HCT116 (cell line): Measurements from ENCODE around the gene ESAM. TPM values are rescaled to one million over a fixed set of nuclear protein-coding genes. Genes with fewer than 3 reads are reported as not detected.

Experiments
- ATAC-seq: fragments of 200-7000 bp; cut with Tn5 transposase; 2 replicates; pipeline ENCODE4 v1.9.1; 2020; ENCODE audit warnings: mild to moderate bottlenecking, moderate library complexity
- BruUV-seq: library from RNA; stranded (reverse); fragments of 400-500 nt; replicated peaks from 2 replicates; lab custom pipeline; 2021; lab: Mats Ljungman, UMichigan
- CTCF ChIA-PET: fragments of 300-600 bp; sonication (Branson Sonifier 250); formaldehyde crosslinking; loops from one replicate; lab custom pipeline; 2021; ENCODE audit warnings: antibody characterized with exemption; lab: Charles Lee
- POLR2A ChIA-PET: fragments of 300-600, 350-600 bp; sonication (Branson Sonifier 250); formaldehyde crosslinking; loops from one replicate; lab custom pipeline; 2021; ENCODE audit warnings: antibody characterized with exemption; lab: Charles Lee
- RAD21 ChIA-PET, 2 experiments: fragments of 300-600 bp; sonication (Branson Sonifier 250); formaldehyde crosslinking; loops; one replicate each; lab custom pipeline; 2023; ENCODE audit warnings: low total read pairs in 2 of 2; ENCODE audit not compliant: uncharacterized antibody in 2 of 2, unreplicated experiment in 2 of 2, low non-redundant PET in 1 of 2; lab: Charles Lee
- DNase-seq: peaks from one replicate; pipeline ENCODE4 v3.0.0-alpha.2; 2010; ENCODE audit warnings: low read depth, low spot score
- H2AFZ ChIP-seq: fragments of 200-600 bp; shearing (Covaris generic), sonication (generic); 2 replicates; pipeline ENCODE4 v1.6.1; 2017; ENCODE audit warnings: low read depth, mixed run types, mixed read lengths, antibody characterized with exemption, low read length; ENCODE audit not compliant: poor library complexity, severe bottlenecking
- H3K27ac ChIP-seq: 2 replicates; pipeline ENCODE4 v1.5.1; 2012; ENCODE audit warnings: low read depth, low read length
- H3K27me3 ChIP-seq: fragments of 200-600 bp; sonication (generic); 2 replicates; pipeline ENCODE4 v1.6.1; 2016; ENCODE audit warnings: mixed run types, low read length, mixed read lengths; ENCODE audit not compliant: insufficient read depth
- H3K36me3 ChIP-seq, 2 experiments: fragments of 200-500 bp in 1 of 2; fragments of 200-600 bp in 1 of 2; sonication (Bioruptor generic) in 1 of 2; sonication (generic) in 1 of 2; 2 replicates each; pipeline versions ENCODE4 v1.5.1 to v1.6.1; 2014 to 2016; ENCODE audit warnings: low read length in 2 of 2, inconsistent platforms in 1 of 2, mixed read lengths in 1 of 2, mixed run types in 1 of 2; ENCODE audit not compliant: insufficient read depth in 2 of 2, control insufficient read depth in 1 of 2
- H3K4me1 ChIP-seq, 2 experiments: fragments of 200-600 bp in 1 of 2; sonication (generic) in 1 of 2; 2 replicates each; pipeline versions ENCODE4 v1.5.1 to v1.6.1; 2012 to 2017; ENCODE audit warnings: low read length in 2 of 2, inconsistent platforms in 1 of 2, mild to moderate bottlenecking in 1 of 2, mixed read lengths in 1 of 2, mixed run types in 1 of 2, moderate library complexity in 1 of 2; ENCODE audit not compliant: insufficient read depth in 2 of 2, control insufficient read depth in 1 of 2
- H3K4me2 ChIP-seq: fragments of 200-600 bp; sonication (generic); 2 replicates; pipeline ENCODE4 v1.6.1; 2017; ENCODE audit warnings: mixed run types, low read length, mixed read lengths
- H3K4me3 ChIP-seq, 2 experiments: fragments of 200-600 bp in 1 of 2; sonication (generic) in 1 of 2; replicated peaks in 1 of 2; 2 replicates each; pipeline ENCODE4 v1.5.1; 2011 to 2016; ENCODE audit warnings: low read length in 2 of 2, control low read depth in 1 of 2, low read depth in 1 of 2, mild to moderate bottlenecking in 1 of 2, mixed read lengths in 1 of 2, mixed run types in 1 of 2
- H3K79me2 ChIP-seq: fragments of 200-600 bp; sonication (generic); 2 replicates; pipeline ENCODE4 v1.6.1; 2017; ENCODE audit warnings: mild to moderate bottlenecking, mixed run types, low read length, moderate library complexity, mixed read lengths; ENCODE audit not compliant: insufficient read depth
- H3K9ac ChIP-seq: fragments of 200-600 bp; sonication (generic); 2 replicates; pipeline ENCODE4 v1.6.1; 2016; ENCODE audit warnings: low read length, mixed read lengths
- H3K9me2 ChIP-seq: fragments of 200-600 bp; sonication (generic), shearing (Covaris generic); 2 replicates; pipeline ENCODE4 v1.6.1; 2017; ENCODE audit warnings: mixed run types, mild to moderate bottlenecking, moderate library complexity; ENCODE audit not compliant: insufficient read depth
- H3K9me3 ChIP-seq, 2 experiments: fragments of 200-500 bp in 1 of 2; fragments of 200-600 bp in 1 of 2; sonication (Bioruptor generic) in 1 of 2; sonication (generic) in 1 of 2; 2 replicates each; pipeline ENCODE4 v1.6.1; 2014 to 2017; ENCODE audit warnings: low read length in 2 of 2, mixed read lengths in 2 of 2, inconsistent platforms in 1 of 2, low read depth in 1 of 2, mild to moderate bottlenecking in 1 of 2, mixed run types in 1 of 2, moderate library complexity in 1 of 2; ENCODE audit not compliant: control insufficient read depth in 1 of 2, insufficient read depth in 1 of 2
- H4K20me1 ChIP-seq: fragments of 200-600 bp; sonication (generic), shearing (Covaris generic); 2 replicates; pipeline ENCODE4 v1.6.1; 2017; ENCODE audit warnings: mixed run types, mild to moderate bottlenecking, moderate library complexity; ENCODE audit not compliant: insufficient read depth
- ATF3 ChIP-seq: IDR thresholded peaks from 2 replicates; pipeline ENCODE4 v1.6.1; 2012
- CBX3 ChIP-seq: IDR thresholded peaks from 2 replicates; pipeline ENCODE4 v1.6.1; 2012; ENCODE audit warnings: low read depth
- CEBPB ChIP-seq: IDR thresholded peaks from 2 replicates; pipeline ENCODE4 v1.6.1; 2012; ENCODE audit warnings: low read depth
- CTCF ChIP-seq, 3 experiments: fragments of 200-600 bp in 1 of 3; sonication (generic) in 1 of 3; IDR thresholded peaks in 2 of 3; conservative IDR thresholded peaks in 1 of 3; 2 replicates each; pipeline ENCODE4 v1.5.1; 2012 to 2017; ENCODE audit warnings: low read depth in 2 of 3, low read length in 2 of 3, antibody characterized with exemption in 1 of 3, borderline replicate concordance in 1 of 3, control low read depth in 1 of 3, mild to moderate bottlenecking in 1 of 3, mixed read lengths in 1 of 3, mixed run types in 1 of 3, moderate library complexity in 1 of 3; ENCODE audit not compliant: insufficient read depth in 1 of 3
- EGR1 ChIP-seq: IDR thresholded peaks from 2 replicates; pipeline ENCODE4 v1.6.1; 2012; ENCODE audit warnings: low read depth
- ELF1 ChIP-seq: IDR thresholded peaks from 2 replicates; pipeline ENCODE4 v1.6.1; 2012; ENCODE audit warnings: low read depth, borderline replicate concordance
- EZH2phosphoT487 ChIP-seq: fragments of 200-600 bp; IDR thresholded peaks from 2 replicates; pipeline ENCODE4 v1.6.1; 2018; ENCODE audit warnings: antibody characterized with exemption, borderline replicate concordance
- JUND ChIP-seq: IDR thresholded peaks from 2 replicates; pipeline ENCODE4 v1.6.1; 2012
- MAX ChIP-seq: IDR thresholded peaks from 2 replicates; pipeline ENCODE4 v1.6.1; 2012
- POLR2A ChIP-seq: IDR thresholded peaks from 2 replicates; pipeline ENCODE4 v1.7.0; 2011; ENCODE audit warnings: borderline replicate concordance; ENCODE audit not compliant: insufficient read depth, insufficient read length; ENCODE audit errors: extremely low read depth
- POLR2AphosphoS5 ChIP-seq: IDR thresholded peaks from 2 replicates; pipeline ENCODE4 v1.6.1; 2011; ENCODE audit warnings: mild to moderate bottlenecking, low read depth, low read length, moderate library complexity
- RAD21 ChIP-seq: IDR thresholded peaks from 2 replicates; pipeline ENCODE4 v1.6.1; 2012; ENCODE audit warnings: low read depth, mild to moderate bottlenecking
- REST ChIP-seq: IDR thresholded peaks from 2 replicates; pipeline ENCODE4 v1.6.1; 2012; ENCODE audit warnings: low read depth
- SIN3A ChIP-seq: IDR thresholded peaks from 2 replicates; pipeline ENCODE4 v1.6.1; 2012; ENCODE audit warnings: low read depth
- SP1 ChIP-seq: IDR thresholded peaks from 2 replicates; pipeline ENCODE4 v1.6.1; 2012; ENCODE audit warnings: low read depth
- SRF ChIP-seq: IDR thresholded peaks from 2 replicates; pipeline ENCODE4 v1.6.1; 2012; ENCODE audit warnings: low read depth
- YY1 ChIP-seq: IDR thresholded peaks from 2 replicates; pipeline ENCODE4 v1.6.1; 2011; ENCODE audit warnings: low read length, low read depth, moderate library complexity, mild to moderate bottlenecking; ENCODE audit not compliant: insufficient replicate concordance; ENCODE audit errors: extremely low read depth
- ZFX ChIP-seq: fragments of 450-650 bp; IDR thresholded peaks from 2 replicates; pipeline ENCODE4 v1.6.1; 2017
- ZNF274 ChIP-seq: fragments of 200-500 bp; sonication (Bioruptor generic); IDR thresholded peaks from 2 replicates; pipeline ENCODE4 v1.6.1; 2014; ENCODE audit warnings: mild to moderate bottlenecking, low read depth, low read length, inconsistent platforms
- intact Hi-C: fragments of 100-400 bp; cut with micrococcal nuclease; formaldehyde crosslinking; loops from 2 replicates; pipeline ENCODE4 v1.10.0; 2022
- total RNA-seq: library from RNA; stranded (reverse); gene quantifications from one replicate; pipeline ENCODE4 v1.2.1, GENCODE V29; 2021; ENCODE audit not compliant: unreplicated experiment
- TF ChIP-seq, protein P1 (sequence below): IDR thresholded peaks from 2 replicates; pipeline ENCODE4 v1.6.1; 2011; ENCODE audit warnings: mild to moderate bottlenecking, low read length, moderate library complexity; ENCODE audit not compliant: insufficient replicate concordance; ENCODE audit errors: extremely low read depth

The ESAM gene
- total RNA-seq, 1 experiment from 2014 or later, result 6.1 TPM

GRCh38 chr11:124749912-124750311, 12.2 kb downstream of the ESAM start:
- Histone ChIP-seq H3K9me3 (no peaks in the 10 kb centered on the region), H3K36me3 (no peaks in the 10 kb centered on the region), H4K20me1 (no peaks in the 10 kb centered on the region), H3K4me1 (peaks cover 10 to 36% of the 10 kb centered on the region in 2 experiments), H3K4me2 (no peak overlapping the region), H3K4me3 (no peak overlapping the region), H3K9ac (no peak overlapping the region), H3K27me3 (no peaks in the 10 kb centered on the region), H2AFZ (no peak overlapping the region), H3K79me2 (no peaks in the 10 kb centered on the region), H3K9me2 (no peaks in the 10 kb centered on the region), H3K27ac (no peak overlapping the region)
- DNase-seq (no peak), ATAC-seq (no peak)
- ChIA-PET CTCF (no interaction called here), POLR2A (no interaction called here), RAD21 (no interaction called here)
- no TSS peak for BruUV-seq
- TF ChIP-seq SIN3A (no peak), YY1 (no peak), ZNF274 (no peak), ZFX (no peak), CBX3 (no peak), POLR2A (no peak), EGR1 (no peak), MAX (no peak), JUND (no peak), EZH2phosphoT487 (no peak), CTCF (IDR thresholded peaks at IDR 0.05 in 2 of 3, conservative IDR thresholded peaks at IDR 0.05 in 1 of 3; ENCODE audit: borderline replicate concordance in 1 of 3, insufficient read depth in 1 of 3, low read depth in 2 of 3, low read length in 2 of 3) (no peak), ATF3 (no peak), REST (no peak), ELF1 (no peak), SRF (no peak), SP1 (no peak), RAD21 (no peak), CEBPB (no peak), POLR2AphosphoS5 (no peak)
- TF ChIP-seq, protein P1, sequence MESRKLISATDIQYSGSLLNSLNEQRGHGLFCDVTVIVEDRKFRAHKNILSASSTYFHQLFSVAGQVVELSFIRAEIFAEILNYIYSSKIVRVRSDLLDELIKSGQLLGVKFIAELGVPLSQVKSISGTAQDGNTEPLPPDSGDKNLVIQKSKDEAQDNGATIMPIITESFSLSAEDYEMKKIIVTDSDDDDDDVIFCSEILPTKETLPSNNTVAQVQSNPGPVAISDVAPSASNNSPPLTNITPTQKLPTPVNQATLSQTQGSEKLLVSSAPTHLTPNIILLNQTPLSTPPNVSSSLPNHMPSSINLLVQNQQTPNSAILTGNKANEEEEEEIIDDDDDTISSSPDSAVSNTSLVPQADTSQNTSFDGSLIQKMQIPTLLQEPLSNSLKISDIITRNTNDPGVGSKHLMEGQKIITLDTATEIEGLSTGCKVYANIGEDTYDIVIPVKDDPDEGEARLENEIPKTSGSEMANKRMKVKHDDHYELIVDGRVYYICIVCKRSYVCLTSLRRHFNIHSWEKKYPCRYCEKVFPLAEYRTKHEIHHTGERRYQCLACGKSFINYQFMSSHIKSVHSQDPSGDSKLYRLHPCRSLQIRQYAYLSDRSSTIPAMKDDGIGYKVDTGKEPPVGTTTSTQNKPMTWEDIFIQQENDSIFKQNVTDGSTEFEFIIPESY, result no peak
- intact Hi-C loops, result no loop called here
